Measurements from ENCODE around the gene IGSF9. TPM values are rescaled to one million over a fixed set of nuclear protein-coding genes. Genes with fewer than 3 reads are reported as not detected.

IGSF9 gene
- total RNA-seq, 1 donor from 2014 or later: 0.16 TPM

GRCh38 chr1:159946242-159947187 lies 1.1 kb upstream of the IGSF9 start:
- DNase-seq (ENCODE audit: low read depth): no peak

GRCh38 chr1:159944623-159945455 lies 574 bp downstream of the IGSF9 start:
- DNase-seq (ENCODE audit: low read depth): no peak

DNA sequence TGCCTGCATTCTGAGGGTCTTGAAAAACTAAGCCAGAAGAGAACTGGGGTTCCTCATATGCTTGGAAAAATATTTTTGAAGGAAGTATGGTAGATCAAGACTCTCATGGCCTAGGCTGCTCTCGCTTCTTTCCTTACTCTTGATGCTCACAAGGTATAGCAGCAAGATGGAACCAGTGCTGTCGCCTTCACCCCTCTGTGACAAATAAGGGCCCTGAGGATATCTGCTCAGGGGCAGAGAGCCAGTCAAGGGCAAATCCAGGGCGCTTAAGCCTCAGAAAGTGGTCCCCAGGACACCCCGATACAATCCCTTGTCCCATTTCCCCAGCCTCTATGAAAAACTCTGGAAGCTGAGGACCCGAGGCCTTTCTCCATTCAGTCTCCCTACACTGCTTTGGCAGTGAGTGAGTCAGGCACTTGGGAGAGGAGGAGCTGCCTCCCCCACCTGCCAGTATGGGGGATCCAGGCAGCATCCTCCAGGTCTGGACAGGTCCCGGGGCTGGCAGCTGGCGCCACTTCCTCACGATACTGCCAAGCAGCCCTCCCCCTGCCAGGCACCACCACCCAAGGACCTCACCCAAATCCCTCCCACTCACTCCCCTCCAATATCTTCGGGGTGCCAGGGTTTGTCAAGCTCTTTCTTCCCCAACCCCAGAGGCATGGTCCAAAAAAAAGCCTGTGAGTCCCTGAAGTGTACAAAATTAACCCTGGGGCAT lies 1.3 kb downstream of the IGSF9 start:
- DNase-seq (ENCODE audit: low read depth): no peak

DNA sequence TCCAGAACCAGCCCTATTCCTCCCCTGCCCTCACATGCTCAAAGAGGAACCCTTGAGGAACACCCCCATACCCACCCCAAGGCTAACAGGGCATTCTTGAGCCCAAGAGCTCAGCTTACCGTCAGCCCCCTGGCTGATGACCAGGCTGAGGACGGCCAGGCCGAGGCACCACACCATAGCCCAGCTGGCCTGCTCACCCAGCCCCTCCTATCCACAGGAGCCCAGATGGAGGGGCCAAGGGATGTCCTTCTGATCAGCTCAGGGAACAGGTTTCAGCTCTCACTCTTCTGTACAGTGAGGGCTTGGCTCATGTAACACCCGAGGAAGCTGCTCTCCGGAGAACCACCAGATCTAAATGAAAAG lies 2.2 kb downstream of the IGSF9 start:
- no peak for DNase-seq (ENCODE audit: low read depth)

- no peak for DNase-seq (ENCODE audit: low read depth)
These were observed 2.7 kb downstream of the IGSF9 start for GRCh38 chr1:159942632-159943277.

- no peak for DNase-seq (ENCODE audit: low read depth)
These were observed 3.5 kb downstream of the IGSF9 start for GRCh38 chr1:159941591-159942560.

GRCh38 chr1:159941141-159941540 lies 4.3 kb downstream of the IGSF9 start:
- no peak for DNase-seq (ENCODE audit: low read depth)

DNA sequence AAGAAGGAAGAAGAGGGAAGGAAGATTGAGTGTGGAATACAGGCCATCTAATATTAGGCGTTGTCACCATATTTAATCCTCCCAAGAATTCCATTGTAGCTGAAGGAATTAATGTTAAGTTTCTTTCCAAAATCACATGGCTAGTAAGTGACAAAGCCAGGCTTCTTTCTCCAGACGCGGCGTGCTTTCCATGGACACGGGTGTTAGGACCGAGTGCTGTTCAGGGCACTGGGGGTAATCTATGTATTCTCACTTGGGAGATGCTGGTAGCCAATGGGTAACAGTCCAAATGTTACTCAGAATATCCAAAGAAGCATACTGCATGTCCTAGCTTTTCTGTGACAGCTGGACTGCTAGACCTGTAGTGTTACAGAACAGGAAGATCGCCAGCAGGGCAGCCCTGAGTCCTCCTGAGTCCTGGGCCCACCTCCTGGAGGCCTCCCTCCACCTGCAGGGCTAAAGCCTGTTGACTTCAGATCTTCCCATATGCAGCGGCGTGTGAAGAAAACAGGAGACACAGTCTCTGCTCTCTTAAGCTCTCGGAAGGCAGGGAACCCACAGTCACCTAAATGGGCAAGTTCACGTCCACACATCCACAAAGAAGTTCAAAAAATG lies 5.3 kb downstream of the IGSF9 start:
- no peak for DNase-seq (ENCODE audit: low read depth)

DNA sequence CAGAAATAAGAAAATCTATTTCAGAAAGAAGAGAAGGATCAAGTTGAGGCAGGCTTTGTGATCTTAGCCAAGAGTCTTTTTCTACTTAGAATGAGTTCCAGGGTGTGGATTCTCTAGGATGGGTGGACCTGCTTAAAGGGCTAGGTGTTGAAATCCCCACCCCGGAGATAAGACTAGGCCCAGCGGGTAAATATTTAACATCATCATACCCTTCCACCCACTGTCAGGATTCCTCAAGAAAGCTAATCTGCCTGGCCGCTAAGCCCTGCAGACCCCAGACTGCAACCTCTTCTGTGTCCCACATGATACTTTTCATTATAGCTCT lies 5.8 kb downstream of the IGSF9 start:
- DNase-seq (ENCODE audit: low read depth): no peak

- no peak for DNase-seq (ENCODE audit: low read depth)
These were observed 6.3 kb downstream of the IGSF9 start for GRCh38 chr1:159938905-159939677.

GRCh38 chr1:159938211-159938852 lies 7.1 kb downstream of the IGSF9 start:
- no peak for DNase-seq (ENCODE audit: low read depth)

- no peak for DNase-seq (ENCODE audit: low read depth)
These were observed 8.2 kb downstream of the IGSF9 start for GRCh38 chr1:159937054-159937750.

DNA sequence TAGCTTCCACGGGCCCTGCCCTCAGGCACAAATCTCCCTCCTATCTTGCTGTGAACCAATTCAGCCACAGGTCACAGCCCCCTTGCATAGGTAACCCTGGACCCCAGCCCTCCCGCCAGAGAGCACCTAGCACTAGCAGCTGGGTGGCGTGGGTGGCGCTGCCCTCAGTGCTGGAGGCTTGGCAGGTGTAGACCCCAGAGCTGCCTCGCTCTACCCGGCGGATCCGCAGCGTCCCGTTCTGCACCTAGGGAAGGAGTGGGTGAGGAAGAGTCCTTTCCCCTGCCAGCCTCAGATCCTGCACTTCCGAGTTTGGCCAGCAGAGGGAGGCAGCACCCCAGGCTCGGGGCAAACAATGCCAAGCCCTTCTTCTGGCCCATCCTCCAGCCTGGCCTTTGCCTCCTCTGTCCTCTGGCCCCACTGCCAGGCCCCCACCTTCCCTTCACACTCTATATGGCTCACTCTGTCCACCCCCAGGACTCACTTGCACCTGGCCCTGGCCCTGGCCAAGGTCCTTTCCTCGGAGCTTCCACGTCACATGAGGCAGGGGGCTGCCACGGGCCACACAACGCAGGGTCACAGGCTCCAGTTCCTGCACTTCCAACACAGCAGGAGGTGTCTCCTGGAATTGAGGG lies 9.0 kb downstream of the IGSF9 start:
- peak; percentile 38 for DNase-seq (ENCODE audit: low read depth)

DNA sequence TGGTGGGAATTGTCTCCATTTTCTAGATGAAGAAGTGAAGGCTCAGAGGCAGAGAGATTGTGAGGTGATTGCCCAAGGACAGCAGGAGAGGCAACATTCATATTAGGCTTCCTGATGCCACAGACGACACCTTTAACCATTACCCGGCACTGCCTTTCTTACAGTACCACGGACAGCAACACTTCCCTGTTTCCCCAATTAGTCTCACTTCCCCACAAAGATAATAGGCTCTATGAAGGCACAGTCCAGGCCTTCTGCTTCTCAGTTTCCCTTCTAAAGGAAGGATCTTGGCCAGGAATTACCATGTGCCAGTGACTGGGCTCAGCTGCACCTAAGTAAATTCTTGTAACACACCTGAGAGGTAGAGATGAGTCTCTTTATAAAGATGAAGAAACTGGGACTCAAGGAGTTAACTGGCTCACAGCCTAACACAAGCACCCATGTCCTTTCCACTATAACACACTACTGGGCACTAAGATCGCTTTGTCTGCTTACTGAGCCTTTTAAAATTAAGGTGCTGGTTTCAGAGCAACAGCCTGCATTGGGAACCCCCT lies 9.6 kb downstream of the IGSF9 start:
- DNase-seq (ENCODE audit: low read depth): peak; percentile 29

- DNase-seq (ENCODE audit: low read depth): no peak
These were observed 10.1 kb downstream of the IGSF9 start for GRCh38 chr1:159935305-159935704.

DNA sequence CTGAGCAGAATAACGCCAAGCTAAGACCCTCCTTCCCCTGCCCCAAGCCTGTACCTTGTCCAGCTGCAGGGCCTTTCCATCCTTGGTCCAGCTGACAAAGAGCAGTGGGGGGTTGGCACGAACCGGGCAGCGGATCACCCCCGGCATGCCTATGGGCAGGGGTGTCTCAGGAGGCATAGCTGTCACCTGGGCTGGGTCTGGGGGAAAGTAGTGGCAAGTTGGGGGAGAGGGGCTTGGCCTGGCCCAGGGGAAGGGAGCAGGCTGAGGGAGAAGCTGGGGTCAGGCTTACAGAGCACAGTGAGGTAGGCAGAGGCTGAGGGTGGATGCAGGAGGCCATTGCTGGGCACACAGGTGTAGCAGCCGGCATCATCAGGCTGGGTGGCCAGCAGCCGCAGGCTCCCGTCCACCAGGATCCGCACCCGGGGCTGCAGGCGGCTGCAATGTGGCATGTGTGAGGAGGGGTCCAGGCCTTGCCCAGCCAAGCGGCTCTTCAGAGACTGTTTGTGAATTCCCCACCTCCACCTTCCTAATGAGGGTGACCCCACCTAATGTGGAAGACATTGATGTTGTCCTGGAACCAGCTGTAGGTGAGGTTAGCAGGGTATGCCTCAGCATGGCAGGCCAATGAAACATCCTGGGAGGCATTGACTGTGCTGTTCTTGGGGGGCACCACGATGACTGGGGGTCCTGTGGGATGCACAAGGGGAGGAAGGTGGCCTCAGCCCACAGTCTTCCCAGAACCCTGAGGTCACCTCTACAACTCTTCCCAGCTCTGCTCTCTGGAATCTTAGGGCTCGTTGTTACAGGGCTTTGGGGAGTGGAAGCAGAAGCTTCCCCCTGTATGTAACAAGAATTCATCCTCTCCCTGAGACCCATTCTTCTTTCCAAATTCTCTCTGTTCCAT lies 11.0 kb downstream of the IGSF9 start:
- DNase-seq (ENCODE audit: low read depth): no peak

All from myocyte (in vitro differentiated cells).